ENCODE results near the gene KRT83.
"Not testable (repeated sequence)": the region's sequence is repeated elsewhere in the genome, so short reads cannot be mapped to it uniquely, and the experiment has no call there.

Gene KRT83

DNA sequence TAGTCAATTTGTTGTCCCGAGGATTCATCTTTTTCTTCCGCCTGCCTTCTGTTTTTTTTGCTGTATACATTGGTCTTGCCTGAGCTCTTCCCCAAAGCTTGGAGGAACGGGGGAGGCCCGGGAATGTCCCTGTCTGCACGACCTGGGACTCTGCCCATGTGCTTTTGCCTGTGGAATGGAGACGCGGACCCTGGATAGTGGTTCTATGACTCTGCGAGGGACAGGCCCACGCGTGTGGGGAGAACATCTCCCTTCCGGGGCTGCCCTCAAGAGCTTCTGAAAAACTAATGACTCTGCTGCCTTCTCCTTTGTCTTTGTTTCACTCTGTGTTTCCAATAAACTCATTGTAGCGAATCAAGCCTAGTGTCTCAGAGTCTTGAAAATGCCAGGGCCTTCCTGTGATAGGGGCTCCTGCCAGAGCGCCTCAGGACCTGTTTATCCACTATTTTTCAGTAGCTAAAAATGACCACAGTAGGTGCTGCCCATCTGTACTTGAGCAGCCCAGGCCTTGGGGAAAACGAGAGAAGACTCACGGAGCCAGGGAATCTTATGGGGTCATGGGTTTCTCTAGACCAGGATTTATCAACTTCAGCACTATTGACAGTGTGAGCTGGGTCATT, 12.3 kb downstream of the KRT83 start:
- no peak for DNase-seq (ENCODE audit: low read depth)

DNA sequence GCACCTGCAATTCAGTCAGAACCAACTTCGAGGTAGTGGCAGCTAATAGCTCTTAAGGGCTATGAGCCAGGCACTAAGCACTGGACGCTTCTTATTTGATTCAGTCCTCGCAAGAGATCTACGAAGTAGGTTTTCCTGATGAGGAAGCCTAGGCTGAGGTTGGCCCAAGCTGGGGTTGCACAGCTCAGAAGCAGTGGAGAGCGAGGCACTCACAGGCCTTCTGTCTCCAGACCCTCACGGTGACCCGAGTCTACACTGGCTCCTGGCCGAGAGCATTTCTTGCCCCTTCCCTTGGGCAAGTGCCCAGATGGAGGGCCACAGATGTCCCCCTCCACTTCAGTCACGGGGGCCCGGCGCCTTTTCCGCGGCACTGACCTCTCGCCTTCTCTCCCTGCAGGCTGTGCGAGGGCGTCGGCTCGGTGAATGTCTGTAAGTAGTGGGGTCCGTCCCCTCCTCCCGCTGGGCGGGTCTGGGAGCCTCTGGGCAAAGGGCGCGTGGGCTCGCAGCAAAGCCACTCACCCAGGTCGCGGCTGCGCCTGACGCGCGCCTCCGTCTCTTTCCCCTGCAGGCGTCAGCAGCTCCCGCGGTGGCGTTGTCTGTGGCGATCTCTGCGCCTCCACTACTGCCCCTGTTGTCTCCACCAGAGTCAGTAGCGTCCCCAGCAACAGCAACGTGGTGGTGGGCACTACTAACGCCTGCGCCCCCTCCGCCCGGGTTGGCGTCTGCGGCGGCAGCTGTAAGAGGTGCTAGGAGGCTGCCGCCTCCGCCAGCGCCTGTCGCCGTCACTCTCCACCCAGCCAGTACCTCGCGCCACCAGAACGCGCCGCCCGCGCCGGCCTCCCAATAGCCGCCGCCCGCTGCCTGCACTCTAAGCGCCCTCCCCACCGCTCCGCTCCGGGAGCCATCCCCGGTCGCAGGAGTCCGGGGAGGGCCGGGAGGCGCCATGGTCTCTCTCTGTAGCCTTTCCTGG, 13.1 kb downstream of the KRT83 start:
- DNase-seq (ENCODE audit: low read depth): no peak

- no peak for DNase-seq (ENCODE audit: low read depth)
Measured at GRCh38 chr12:52306731-52307130, 14.5 kb downstream of the KRT83 start.

- no peak for DNase-seq (ENCODE audit: low read depth)
Measured at GRCh38 chr12:52305921-52306705, 15.1 kb downstream of the KRT83 start.

- not testable (repeated sequence) for DNase-seq (ENCODE audit: low read depth)
Measured at GRCh38 chr12:52304941-52305411, 16.2 kb downstream of the KRT83 start.

DNA sequence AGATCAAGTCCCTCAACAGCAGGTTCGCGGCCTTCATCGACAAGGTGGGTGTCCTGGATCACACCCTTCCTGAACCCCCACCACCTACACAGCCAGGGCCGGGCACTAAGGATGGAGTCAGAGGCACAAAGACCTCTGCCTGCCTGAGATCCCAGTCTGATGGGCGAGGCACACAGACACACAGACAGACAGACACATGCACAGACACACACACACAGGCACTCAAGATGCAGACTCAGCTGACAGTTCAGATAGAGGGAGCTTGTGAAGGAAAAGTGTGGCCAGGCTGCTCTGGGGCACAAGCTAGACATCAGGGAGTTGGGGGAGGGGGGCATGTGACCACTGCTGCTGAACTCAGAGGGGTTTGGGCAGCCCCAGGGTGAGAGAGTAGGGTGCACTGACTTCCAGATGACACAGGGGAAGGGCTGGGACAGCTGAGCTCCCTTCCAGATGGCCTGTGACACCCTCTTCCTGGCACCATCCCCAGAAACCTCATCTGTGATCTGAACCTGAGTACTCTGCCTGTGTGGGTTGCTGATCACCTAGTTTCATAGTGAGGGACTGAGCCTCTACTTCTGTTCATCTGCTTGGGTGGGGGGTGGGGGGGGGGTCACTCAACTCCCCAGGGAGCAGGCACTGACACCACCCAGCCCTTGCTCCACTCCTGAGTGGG, 18.8 kb downstream of the KRT83 start:
- DNase-seq (ENCODE audit: low read depth): not testable (repeated sequence)

- DNase-seq (ENCODE audit: low read depth): not testable (repeated sequence)
Measured at GRCh38 chr12:52301721-52302120, 19.5 kb downstream of the KRT83 start.

DNA sequence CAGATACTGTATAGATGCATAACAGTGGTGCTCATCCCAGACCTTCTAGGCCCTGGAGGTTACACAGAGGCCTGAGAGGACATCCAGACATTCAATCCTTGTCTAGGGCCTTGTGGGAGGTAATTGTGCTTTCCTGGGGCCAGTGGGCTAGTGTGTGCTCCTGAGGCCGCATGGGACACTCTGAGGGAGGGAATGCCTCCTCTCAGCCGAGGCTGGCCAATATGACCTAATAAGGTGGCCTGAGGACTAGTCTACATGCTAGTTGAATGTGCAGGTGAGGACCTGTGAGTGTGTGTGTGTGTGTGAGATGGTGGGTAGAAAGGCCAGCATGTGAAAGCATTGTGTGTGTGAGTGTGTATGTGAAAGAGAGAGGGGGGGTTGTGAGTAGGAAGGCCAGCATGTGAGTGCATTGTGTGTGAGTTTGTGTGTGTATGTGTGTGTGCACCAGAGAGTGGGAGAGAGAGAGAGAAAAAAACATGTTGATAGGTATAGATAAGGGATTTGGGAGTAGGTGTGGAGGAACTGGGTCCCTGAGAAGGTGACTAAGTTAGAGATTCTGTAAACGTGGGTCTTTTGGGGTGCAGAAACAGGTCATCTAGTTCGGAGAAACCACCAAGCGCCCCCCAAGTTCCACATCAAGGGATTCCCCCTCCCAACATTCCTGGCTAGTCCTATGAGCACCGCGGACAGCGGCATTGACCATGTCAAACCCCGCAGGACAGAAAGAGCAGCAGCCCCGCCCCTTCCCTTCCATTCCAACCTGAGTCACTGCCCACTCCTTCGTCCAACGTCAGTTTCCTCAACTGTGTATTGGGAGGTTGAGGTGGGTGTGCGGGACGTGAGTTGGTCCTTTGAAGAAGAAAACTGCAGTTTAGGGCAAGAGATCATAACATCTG, 20.2 kb downstream of the KRT83 start:
- no peak for DNase-seq (ENCODE audit: low read depth)

- DNase-seq (ENCODE audit: low read depth): no peak
Measured at GRCh38 chr12:52298677-52299190, 22.5 kb downstream of the KRT83 start.

DNA sequence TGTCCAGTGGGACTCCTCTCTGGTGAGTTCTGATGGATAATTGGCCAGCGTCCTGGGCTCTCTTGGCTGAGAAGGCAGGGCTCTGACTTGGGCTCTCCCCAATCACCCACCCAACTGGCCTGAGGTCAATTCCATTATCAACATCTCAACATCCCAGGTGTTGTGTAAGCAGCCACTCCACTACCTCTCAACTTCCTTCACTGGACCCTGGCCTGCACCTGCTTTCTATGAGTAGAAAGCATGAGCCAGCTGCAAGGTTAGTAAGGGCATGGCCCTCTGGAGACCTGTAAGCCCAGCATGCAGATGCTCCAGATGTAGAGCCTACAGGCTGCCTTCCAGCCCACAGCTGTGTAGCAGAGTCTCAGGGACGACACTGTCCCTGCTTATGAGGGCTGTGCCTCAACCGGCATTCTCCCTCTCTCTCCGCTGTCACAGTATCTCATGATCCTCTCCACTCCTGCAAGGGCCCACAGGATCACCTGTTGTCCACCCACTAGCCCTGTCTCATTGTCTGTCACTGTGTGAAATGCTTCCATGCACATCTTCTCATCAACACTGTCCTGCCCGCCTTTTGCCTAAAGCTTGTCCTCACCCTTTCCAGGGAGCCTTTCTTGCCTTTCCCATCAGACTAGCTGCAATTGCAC, 24.5 kb downstream of the KRT83 start:
- no peak for DNase-seq (ENCODE audit: low read depth)

- DNase-seq (ENCODE audit: low read depth): no peak
Measured at GRCh38 chr12:52295663-52296062, 25.5 kb downstream of the KRT83 start.

- no peak for DNase-seq (ENCODE audit: low read depth)
Measured at GRCh38 chr12:52294803-52295202, 26.4 kb downstream of the KRT83 start.

DNA sequence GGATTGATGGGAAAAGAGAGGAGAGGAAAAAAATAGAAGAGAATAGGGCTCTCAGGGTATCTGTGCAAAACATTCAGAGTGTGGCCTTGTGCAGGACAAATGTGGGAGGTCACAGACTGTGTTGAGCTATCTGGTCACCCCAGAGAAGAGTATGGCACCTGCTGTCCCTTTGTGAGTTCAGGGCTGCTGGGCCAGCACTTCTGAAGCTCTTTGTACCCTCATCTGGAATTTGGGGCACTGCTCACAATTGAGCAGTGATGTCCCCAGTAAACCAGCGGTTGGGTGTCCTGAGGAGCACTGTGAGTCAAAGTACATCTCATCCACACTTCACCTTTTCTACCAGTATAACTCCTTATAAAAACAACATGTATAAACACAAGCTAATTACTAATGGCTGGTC, 27.3 kb downstream of the KRT83 start:
- DNase-seq (ENCODE audit: low read depth): no peak

- DNase-seq (ENCODE audit: low read depth): no peak
Measured at GRCh38 chr12:52291267-52291935, 29.8 kb downstream of the KRT83 start, which contains the start of gene KRT81. TSS of gene KRT81 (minus strand) at chr12:52291534. CDS start at chr12:52291465, 69 bp downstream.

DNA sequence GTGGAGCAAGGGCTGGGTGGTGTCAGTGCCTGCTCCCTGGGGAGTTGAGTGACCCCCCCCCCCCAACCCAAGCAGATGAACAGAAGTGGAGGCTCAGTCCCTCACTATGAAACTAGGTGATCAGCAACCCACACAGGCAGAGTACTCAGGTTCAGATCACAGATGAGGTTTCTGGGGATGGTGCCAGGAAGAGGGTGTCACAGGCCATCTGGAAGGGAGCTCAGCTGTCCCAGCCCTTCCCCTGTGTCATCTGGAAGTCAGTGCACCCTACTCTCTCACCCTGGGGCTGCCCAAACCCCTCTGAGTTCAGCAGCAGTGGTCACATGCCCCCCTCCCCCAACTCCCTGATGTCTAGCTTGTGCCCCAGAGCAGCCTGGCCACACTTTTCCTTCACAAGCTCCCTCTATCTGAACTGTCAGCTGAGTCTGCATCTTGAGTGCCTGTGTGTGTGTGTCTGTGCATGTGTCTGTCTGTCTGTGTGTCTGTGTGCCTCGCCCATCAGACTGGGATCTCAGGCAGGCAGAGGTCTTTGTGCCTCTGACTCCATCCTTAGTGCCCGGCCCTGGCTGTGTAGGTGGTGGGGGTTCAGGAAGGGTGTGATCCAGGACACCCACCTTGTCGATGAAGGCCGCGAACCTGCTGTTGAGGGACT, 30.6 kb downstream of the KRT83 start:
- DNase-seq (ENCODE audit: low read depth): not testable (repeated sequence)

DNA sequence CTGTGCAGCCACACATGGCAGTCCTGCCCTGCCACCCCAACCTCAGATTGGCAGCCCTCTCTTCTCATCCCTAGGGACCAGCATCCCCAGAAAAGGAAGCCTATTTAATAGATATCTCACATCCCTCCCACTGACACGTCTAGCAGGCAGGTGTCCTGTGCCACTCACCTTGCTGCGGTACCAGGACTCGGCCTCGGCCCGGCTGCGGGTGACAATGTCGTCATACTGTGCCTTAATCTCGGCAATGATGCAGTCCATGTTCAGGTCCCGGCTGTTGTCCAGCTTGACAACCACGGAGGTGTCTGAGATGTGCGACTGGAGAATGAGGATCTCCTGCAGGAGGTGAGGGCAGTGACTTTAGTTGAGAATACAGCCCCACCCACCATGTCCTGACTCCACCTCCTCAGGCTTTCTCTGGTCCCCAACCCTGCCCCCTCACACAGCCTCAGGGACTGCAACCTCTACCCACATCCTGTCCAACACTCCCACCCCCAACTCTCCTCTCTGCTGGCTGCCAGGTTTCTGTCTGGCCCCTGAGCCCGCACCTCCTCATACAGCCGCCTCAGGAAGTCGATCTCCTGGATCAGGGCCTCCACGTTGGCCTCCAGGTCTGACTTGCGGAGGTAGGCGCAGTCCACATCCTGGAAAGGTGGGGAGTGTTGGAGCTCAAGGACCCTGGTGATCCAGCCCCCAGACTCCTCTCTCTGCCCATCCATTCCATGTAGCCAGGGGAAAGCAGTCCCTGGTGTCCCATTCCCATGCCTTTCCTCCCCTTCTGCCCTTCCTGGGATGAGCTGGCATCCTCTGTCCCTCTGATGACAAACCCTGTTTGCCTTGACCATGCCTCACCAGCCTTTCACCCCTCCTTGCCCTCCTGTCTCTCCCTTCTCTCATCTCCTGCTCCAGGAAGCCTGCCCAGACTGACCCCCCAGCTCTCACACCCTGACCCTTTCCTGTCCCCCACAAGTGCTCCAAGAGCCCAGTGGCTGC, 33.1 kb downstream of the KRT83 start:
- DNase-seq (ENCODE audit: low read depth): not testable (repeated sequence)
